Measurements from ENCODE around the gene PTPRT. TPM values are rescaled to one million over a fixed set of nuclear protein-coding genes. Genes with fewer than 3 reads are reported as not detected.

PTPRT gene
- total and polyA plus RNA-seq, 4 donors, result 0.14 to 2.8 (median 0.40) TPM

DNA sequence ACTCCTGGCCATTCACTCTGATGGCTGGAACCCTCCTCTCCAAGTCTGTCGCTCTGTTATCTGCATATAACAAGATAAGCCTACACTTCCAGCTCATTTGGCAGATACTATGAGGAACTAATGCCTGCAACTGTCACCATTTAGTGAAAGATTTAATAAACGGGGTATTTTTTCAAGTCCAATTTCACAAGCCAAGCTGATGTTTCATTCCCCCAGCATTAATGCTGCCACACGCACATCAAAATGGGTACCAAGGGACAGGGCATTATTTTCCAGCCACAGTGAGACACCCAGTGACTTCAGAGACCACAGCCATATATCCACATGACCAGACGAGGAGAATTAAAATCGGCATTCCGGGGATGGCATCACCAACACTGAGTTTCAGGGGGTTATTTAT, 175.5 kb downstream of the PTPRT start:
- no peaks in the 10 kb centered on the region for H3K9me3 ChIP-seq (ENCODE audit: control insufficient read depth in 4 of 4, low read length in 3 of 4)
- DNase-seq (ENCODE audit: low spot score), result no peak
- no peak overlapping the region for H3K27ac ChIP-seq (ENCODE audit: low read depth in 1 of 2, low read length in 2 of 2)
- peaks cover 0 to 5% (median 0%) of the 10 kb centered on the region in 4 donors for H3K27me3 ChIP-seq (ENCODE audit: control insufficient read depth in 4 of 4, insufficient read depth in 4 of 4, low read length in 3 of 4)
- no peak for TF ChIP-seq SP1 (IDR thresholded peaks at IDR 0.05)
- TF ChIP-seq RXRA (IDR thresholded peaks at IDR 0.05), result no peak
- no peak for TF ChIP-seq HNF4G (IDR thresholded peaks at IDR 0.05)
- no peak for TF ChIP-seq EGR1 (IDR thresholded peaks at IDR 0.05; ENCODE audit: low read depth in 2 of 2)
- TF ChIP-seq, protein P1, sequence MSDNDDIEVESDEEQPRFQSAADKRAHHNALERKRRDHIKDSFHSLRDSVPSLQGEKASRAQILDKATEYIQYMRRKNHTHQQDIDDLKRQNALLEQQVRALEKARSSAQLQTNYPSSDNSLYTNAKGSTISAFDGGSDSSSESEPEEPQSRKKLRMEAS (IDR thresholded peaks at IDR 0.05), result no peak
- TF ChIP-seq CTCF (IDR thresholded peaks at IDR 0.05; ENCODE audit: low read depth, low read length, missing input control), result no peak
- TF ChIP-seq FOXA1 (IDR thresholded peaks at IDR 0.05), result no peak
- TF ChIP-seq TAF1 (conservative IDR thresholded peaks at IDR 0.05), result no peak
- no peak for TF ChIP-seq YY1 (IDR thresholded peaks at IDR 0.05)
- TF ChIP-seq, protein P2, sequence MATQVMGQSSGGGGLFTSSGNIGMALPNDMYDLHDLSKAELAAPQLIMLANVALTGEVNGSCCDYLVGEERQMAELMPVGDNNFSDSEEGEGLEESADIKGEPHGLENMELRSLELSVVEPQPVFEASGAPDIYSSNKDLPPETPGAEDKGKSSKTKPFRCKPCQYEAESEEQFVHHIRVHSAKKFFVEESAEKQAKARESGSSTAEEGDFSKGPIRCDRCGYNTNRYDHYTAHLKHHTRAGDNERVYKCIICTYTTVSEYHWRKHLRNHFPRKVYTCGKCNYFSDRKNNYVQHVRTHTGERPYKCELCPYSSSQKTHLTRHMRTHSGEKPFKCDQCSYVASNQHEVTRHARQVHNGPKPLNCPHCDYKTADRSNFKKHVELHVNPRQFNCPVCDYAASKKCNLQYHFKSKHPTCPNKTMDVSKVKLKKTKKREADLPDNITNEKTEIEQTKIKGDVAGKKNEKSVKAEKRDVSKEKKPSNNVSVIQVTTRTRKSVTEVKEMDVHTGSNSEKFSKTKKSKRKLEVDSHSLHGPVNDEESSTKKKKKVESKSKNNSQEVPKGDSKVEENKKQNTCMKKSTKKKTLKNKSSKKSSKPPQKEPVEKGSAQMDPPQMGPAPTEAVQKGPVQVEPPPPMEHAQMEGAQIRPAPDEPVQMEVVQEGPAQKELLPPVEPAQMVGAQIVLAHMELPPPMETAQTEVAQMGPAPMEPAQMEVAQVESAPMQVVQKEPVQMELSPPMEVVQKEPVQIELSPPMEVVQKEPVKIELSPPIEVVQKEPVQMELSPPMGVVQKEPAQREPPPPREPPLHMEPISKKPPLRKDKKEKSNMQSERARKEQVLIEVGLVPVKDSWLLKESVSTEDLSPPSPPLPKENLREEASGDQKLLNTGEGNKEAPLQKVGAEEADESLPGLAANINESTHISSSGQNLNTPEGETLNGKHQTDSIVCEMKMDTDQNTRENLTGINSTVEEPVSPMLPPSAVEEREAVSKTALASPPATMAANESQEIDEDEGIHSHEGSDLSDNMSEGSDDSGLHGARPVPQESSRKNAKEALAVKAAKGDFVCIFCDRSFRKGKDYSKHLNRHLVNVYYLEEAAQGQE (IDR thresholded peaks at IDR 0.05), result no peak
- no peak for TF ChIP-seq ZBTB33 (IDR thresholded peaks at IDR 0.05)
- no peak for TF ChIP-seq GABPA (IDR thresholded peaks at IDR 0.05 in 1 of 2, conservative IDR thresholded peaks at IDR 0.05 in 1 of 2)
- H3K4me1 ChIP-seq (ENCODE audit: control insufficient read depth in 4 of 4, insufficient read depth in 4 of 4, low read length in 3 of 4), result no peaks in the 10 kb centered on the region
- H3K9ac ChIP-seq (ENCODE audit: low read depth in 1 of 2, low read length in 2 of 2), result no peak overlapping the region
- no peaks in the 10 kb centered on the region for H3K36me3 ChIP-seq (ENCODE audit: control insufficient read depth in 4 of 4, insufficient read depth in 3 of 4, low read depth in 1 of 4, low read length in 3 of 4)
- WGBS, result 75% methylated on average over 6 of the region's 6 CpGs
- H3K4me3 ChIP-seq (ENCODE audit: low read depth in 1 of 3, low read length in 3 of 3), result no peak overlapping the region

DNA sequence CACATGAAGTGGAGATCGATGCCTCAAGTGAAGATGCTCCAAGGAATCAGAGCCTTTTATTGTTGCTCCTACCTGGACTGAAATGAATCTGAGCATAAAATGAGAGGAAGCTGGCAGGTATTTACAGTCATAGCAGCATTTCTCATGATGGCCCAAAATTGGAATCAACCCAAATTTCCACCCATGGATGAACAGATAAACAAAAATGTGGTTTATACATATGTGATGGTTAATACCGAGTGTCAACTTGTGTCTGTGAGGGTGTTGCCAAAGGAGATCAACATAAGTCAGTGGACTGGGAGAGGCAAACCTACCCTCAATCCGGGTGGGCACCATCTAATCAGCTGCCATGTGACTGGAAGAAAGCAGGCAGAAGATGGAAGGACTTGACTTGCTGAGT, 178.2 kb downstream of the PTPRT start:
- no peaks in the 10 kb centered on the region for H3K9me3 ChIP-seq (ENCODE audit: control insufficient read depth in 4 of 4, low read length in 3 of 4)
- 87% methylated on average over 3 of the region's 3 CpGs for WGBS
- H3K4me3 ChIP-seq (ENCODE audit: low read depth in 1 of 3, low read length in 3 of 3), result no peak overlapping the region
- no peaks in the 10 kb centered on the region for H3K4me1 ChIP-seq (ENCODE audit: control insufficient read depth in 4 of 4, insufficient read depth in 4 of 4, low read length in 3 of 4)
- TF ChIP-seq FOXA1 (IDR thresholded peaks at IDR 0.05), result no peak
- no peak for TF ChIP-seq TAF1 (conservative IDR thresholded peaks at IDR 0.05)
- TF ChIP-seq HNF4A (conservative IDR thresholded peaks at IDR 0.05), result no peak
- no peak for TF ChIP-seq NR2F2 (IDR thresholded peaks at IDR 0.05)
- no peak for TF ChIP-seq FOXA2 (IDR thresholded peaks at IDR 0.05)
- TF ChIP-seq RXRA (IDR thresholded peaks at IDR 0.05), result no peak
- TF ChIP-seq CTCF (IDR thresholded peaks at IDR 0.05; ENCODE audit: low read depth, low read length, missing input control), result no peak
- no peak overlapping the region for H3K9ac ChIP-seq (ENCODE audit: low read depth in 1 of 2, low read length in 2 of 2)
- H3K36me3 ChIP-seq (ENCODE audit: control insufficient read depth in 4 of 4, insufficient read depth in 3 of 4, low read depth in 1 of 4, low read length in 3 of 4), result no peaks in the 10 kb centered on the region
- H3K27ac ChIP-seq (ENCODE audit: low read depth in 1 of 2, low read length in 2 of 2), result no peak overlapping the region
- H3K27me3 ChIP-seq (ENCODE audit: control insufficient read depth in 4 of 4, insufficient read depth in 4 of 4, low read length in 3 of 4), result peaks cover 0 to 5% (median 0%) of the 10 kb centered on the region in 4 donors
- no peak for DNase-seq (ENCODE audit: low spot score)

All from liver (tissue), 9 donors.